Erythroblast (primary cell): ENCODE data around the gene FAR2.

ENCODE experiments used
- GATA1 ChIP-seq: IDR thresholded peaks from 2 replicates; pipeline ENCODE4 v1.6.1; 2011; ENCODE audit warnings: low read depth, mild to moderate bottlenecking, control low read depth, low read length, moderate library complexity
- POLR2A ChIP-seq: IDR thresholded peaks from 2 replicates; pipeline ENCODE4 v1.6.1; 2011; ENCODE audit warnings: mild to moderate bottlenecking, low read length

- TF ChIP-seq POLR2A (no peak), GATA1 (no peak)
Measured at GRCh38 chr12:29264424-29264823, 115.3 kb downstream of the FAR2 start.
